SK-N-SH (cell line): ENCODE results near the gene ANK3. TPM values are rescaled to one million over a fixed set of nuclear protein-coding genes. Genes with fewer than 3 reads are reported as not detected.

Source experiments
- CTCF ChIA-PET: fragments of 300-600, 350-600 bp; formaldehyde crosslinking; extraction: SDS; loops from one replicate; lab custom pipeline; 2021; lab: Yijun Ruan, JAX
- POLR2A ChIA-PET: fragments of 350-600 bp; sonication (Branson Sonifier 250); formaldehyde crosslinking; extraction: SDS; loops from one replicate; lab custom pipeline; 2020; ENCODE audit warnings: antibody characterized with exemption, inconsistent platforms; lab: Yijun Ruan, JAX
- DNase-seq: peaks from one replicate; pipeline ENCODE4 v3.0.0; 2012
- H2AFZ ChIP-seq: fragments of 200-600 bp; sonication (generic); 2 replicates; pipeline ENCODE4 v1.8.1; 2016; ENCODE audit warnings: antibody characterized with exemption, mild to moderate bottlenecking, low read depth
- H3F3A ChIP-seq: fragments of 200-600 bp; sonication (generic); replicated peaks from 2 replicates; pipeline ENCODE3; 2016; ENCODE audit warnings: antibody characterized with exemption, mild to moderate bottlenecking; ENCODE audit not compliant: insufficient read depth
- H3K27ac ChIP-seq, 2 experiments: fragments of 200-500 bp in 1 of 2; fragments of 200-600 bp in 1 of 2; sonication (Bioruptor generic) in 1 of 2; sonication (generic), shearing (Covaris generic) in 1 of 2; 2 replicates each; pipeline versions ENCODE4 v1.5.1 to v1.6.1; 2014 to 2016; ENCODE audit warnings: low read depth in 2 of 2, inconsistent platforms in 1 of 2, low read length in 1 of 2, mild to moderate bottlenecking in 1 of 2, mixed read lengths in 1 of 2
- H3K27me3 ChIP-seq: fragments of 200-600 bp; sonication (generic), shearing (Covaris generic); 2 replicates; pipeline ENCODE4 v1.6.1; 2016; ENCODE audit warnings: mixed run types; ENCODE audit not compliant: insufficient read depth
- H3K36me3 ChIP-seq, 2 experiments: fragments of 200-500 bp in 1 of 2; fragments of 200-600 bp in 1 of 2; sonication (Bioruptor generic) in 1 of 2; sonication (generic) in 1 of 2; replicated peaks in 1 of 2; 2 replicates each; pipeline versions ENCODE3 to v1.5.1; 2014 to 2016; ENCODE audit warnings: low read length in 1 of 2, mild to moderate bottlenecking in 1 of 2; ENCODE audit not compliant: insufficient read depth in 2 of 2, control insufficient read depth in 1 of 2
- H3K4me1 ChIP-seq, 2 experiments: fragments of 200-500 bp in 1 of 2; fragments of 200-600 bp in 1 of 2; sonication (Bioruptor generic) in 1 of 2; sonication (generic), shearing (Covaris generic) in 1 of 2; 2 replicates each; pipeline versions ENCODE4 v1.5.1 to v1.6.1; 2014 to 2016; ENCODE audit warnings: low read depth in 1 of 2, low read length in 1 of 2, mixed run types in 1 of 2; ENCODE audit not compliant: insufficient read depth in 2 of 2, control insufficient read depth in 1 of 2
- H3K4me2 ChIP-seq: fragments of 200-600 bp; sonication (generic), shearing (Covaris generic); 2 replicates; pipeline ENCODE4 v1.6.1; 2017; ENCODE audit warnings: mixed run types
- H3K4me3 ChIP-seq, 2 experiments: fragments of 200-500 bp in 1 of 2; fragments of 200-600 bp in 1 of 2; sonication (Bioruptor generic) in 1 of 2; sonication (generic), shearing (Covaris generic) in 1 of 2; 2 replicates each; pipeline versions ENCODE4 v1.5.1 to v1.8.1; 2014 to 2016; ENCODE audit warnings: low read depth in 2 of 2, inconsistent platforms in 1 of 2, low read length in 1 of 2, mild to moderate bottlenecking in 1 of 2, mixed read lengths in 1 of 2, moderate library complexity in 1 of 2
- H3K79me2 ChIP-seq: fragments of 200-600 bp; sonication (generic); 2 replicates; pipeline ENCODE4 v1.8.1; 2017; ENCODE audit warnings: mild to moderate bottlenecking; ENCODE audit not compliant: insufficient read depth
- H3K9ac ChIP-seq: fragments of 200-600 bp; sonication (generic); 2 replicates; pipeline ENCODE4 v1.6.1; 2017; ENCODE audit warnings: mixed run types
- H3K9me2 ChIP-seq: fragments of 200-600 bp; sonication (generic); 2 replicates; pipeline ENCODE4 v1.6.1; 2017; ENCODE audit warnings: mixed run types
- H3K9me3 ChIP-seq: fragments of 200-600 bp; sonication (generic); 2 replicates; pipeline ENCODE4 v1.6.1; 2017; ENCODE audit warnings: mixed run types, mild to moderate bottlenecking, moderate library complexity
- H4K20me1 ChIP-seq: fragments of 200-600 bp; sonication (generic); 2 replicates; pipeline ENCODE4 v1.6.1; 2017; ENCODE audit warnings: mild to moderate bottlenecking, mixed run types; ENCODE audit not compliant: insufficient read depth
- CHD2 ChIP-seq: fragments of 150-350 bp; IDR thresholded peaks from 2 replicates; pipeline ENCODE4 v1.6.1; 2018; ENCODE audit warnings: low read length; ENCODE audit not compliant: partially characterized antibody
- CTCF ChIP-seq: fragments of 200-600 bp; sonication (generic); IDR thresholded peaks from 2 replicates; pipeline ENCODE4 v1.6.1; 2017; ENCODE audit warnings: antibody characterized with exemption, mild to moderate bottlenecking, moderate library complexity
- ELF1 ChIP-seq: IDR thresholded peaks from 2 replicates; pipeline ENCODE4 v1.4.0; 2012
- EZH2phosphoT487 ChIP-seq: fragments of 200-600 bp; sonication (generic); IDR thresholded peaks from 2 replicates; pipeline ENCODE4 v1.6.1; 2017; ENCODE audit warnings: low read depth, mixed run types, mild to moderate bottlenecking, antibody characterized with exemption, moderate library complexity, borderline replicate concordance
- FOSL2 ChIP-seq: IDR thresholded peaks from 2 replicates; pipeline ENCODE4 v1.4.0; 2012; ENCODE audit warnings: low read depth, mild to moderate bottlenecking, moderate library complexity, borderline replicate concordance
- IRF3 ChIP-seq: fragments of 150-350 bp; IDR thresholded peaks from 2 replicates; pipeline ENCODE4 v1.6.1; 2016; ENCODE audit warnings: mild to moderate bottlenecking, low read depth, low read length
- JUND ChIP-seq: IDR thresholded peaks from 2 replicates; pipeline ENCODE4 v1.4.0; 2012
- MAX ChIP-seq: IDR thresholded peaks from 2 replicates; pipeline ENCODE4 v1.4.0; 2012; ENCODE audit warnings: low read depth
- MEF2A ChIP-seq: IDR thresholded peaks from 2 replicates; pipeline ENCODE4 v1.4.0; 2012; ENCODE audit warnings: low read depth, borderline replicate concordance
- MXI1 ChIP-seq: IDR thresholded peaks from 2 replicates; pipeline ENCODE4 v1.6.1; 2012; ENCODE audit warnings: mild to moderate bottlenecking, low read depth, low read length, improper control_type of control experiment
- NFIC ChIP-seq: IDR thresholded peaks from 2 replicates; pipeline ENCODE4 v1.4.0; 2012; ENCODE audit warnings: borderline replicate concordance
- NRF1 ChIP-seq: IDR thresholded peaks from 2 replicates; pipeline ENCODE4 v1.6.1; 2012; ENCODE audit warnings: low read depth, mild to moderate bottlenecking, low read length
- PBX3 ChIP-seq: IDR thresholded peaks from 2 replicates; pipeline ENCODE4; 2012
- POLR2AphosphoS5 ChIP-seq: IDR thresholded peaks from 2 replicates; pipeline ENCODE4 v1.6.1; 2012; ENCODE audit warnings: low read depth, low read length
- RAD21 ChIP-seq: IDR thresholded peaks from 2 replicates; pipeline ENCODE4 v1.6.1; 2012; ENCODE audit warnings: mild to moderate bottlenecking, low read length
- RCOR1 ChIP-seq: fragments of 150-350 bp; IDR thresholded peaks from 2 replicates; pipeline ENCODE4 v1.6.1; 2017; ENCODE audit warnings: antibody characterized with exemption, low read length
- RFX5 ChIP-seq: IDR thresholded peaks from 2 replicates; pipeline ENCODE4 v1.6.1; 2012; ENCODE audit warnings: mild to moderate bottlenecking, improper control_type of control experiment, low read length
- RXRA ChIP-seq: IDR thresholded peaks from 2 replicates; pipeline ENCODE4 v1.4.0; 2012; ENCODE audit warnings: low read depth, mild to moderate bottlenecking, borderline replicate concordance
- SMC3 ChIP-seq: IDR thresholded peaks from 2 replicates; pipeline ENCODE4 v1.6.1; 2012; ENCODE audit warnings: low read depth, low read length, improper control_type of control experiment
- TAF1 ChIP-seq: IDR thresholded peaks from 2 replicates; pipeline ENCODE4 v1.6.1; 2012; ENCODE audit warnings: low read depth, mild to moderate bottlenecking, low read length, moderate library complexity, borderline replicate concordance
- TCF12 ChIP-seq: IDR thresholded peaks from 2 replicates; pipeline ENCODE4 v1.4.0; 2012
- TEAD4 ChIP-seq: IDR thresholded peaks from 2 replicates; pipeline ENCODE4 v1.4.0; 2012; ENCODE audit warnings: mild to moderate bottlenecking, borderline replicate concordance; ENCODE audit not compliant: insufficient read depth
- ZBTB33 ChIP-seq: IDR thresholded peaks from 2 replicates; pipeline ENCODE4 v1.4.0; 2012; ENCODE audit warnings: low read depth, borderline replicate concordance
- polyA plus RNA-seq, 3 experiments: library from polyadenylated mRNA; depleted of rRNA; stranded (reverse); fragments of >200 nt; gene quantifications; 2 replicates each; pipeline ENCODE4 v1.2.3, GENCODE V29; 2012

ANK3 gene
- polyA plus RNA-seq, 1 of the 3 experiments (the other 2 are of a cell fraction): 10.0 TPM

- TF ChIP-seq POLR2AphosphoS5: no peak
- peak; percentile 34 for TF ChIP-seq SMC3
- TF ChIP-seq TEAD4: peak; percentile 72
- TF ChIP-seq NRF1: no peak
- no peak for TF ChIP-seq CHD2
- TF ChIP-seq ELF1: no peak
- no peak for TF ChIP-seq MXI1
- no peak for TF ChIP-seq TCF12
- 0 out of 2 replicates have a peak, but pooled peaks have one; percentile 20 for TF ChIP-seq PBX3
- TF ChIP-seq MEF2A: no peak
- TF ChIP-seq CTCF: peak; percentile 47
- no peak for TF ChIP-seq ZBTB33
- TF ChIP-seq RXRA: no peak
These were observed 341.6 kb downstream of the ANK3 start (continued) for GRCh38 chr10:60048091-60048501.

GRCh38 chr10:60045571-60045970 is 344.1 kb downstream of the ANK3 start:
- Histone ChIP-seq H3K9ac (no peak overlapping the region), H3K9me3 (no peaks in the 10 kb centered on the region), H3F3A (no peaks in the 10 kb centered on the region), H4K20me1 (no peaks in the 10 kb centered on the region), H3K27ac (no peak overlapping the region), H3K4me2 (no peak overlapping the region), H3K36me3 (no peaks in the 10 kb centered on the region), H2AFZ (no peak overlapping the region), H3K79me2 (no peaks in the 10 kb centered on the region), H3K9me2 (no peaks in the 10 kb centered on the region), H3K27me3 (no peaks in the 10 kb centered on the region), H3K4me3 (no peak overlapping the region), H3K4me1 (no peaks in the 10 kb centered on the region)
- ChIA-PET CTCF (no interaction called here), POLR2A (no interaction called here)
- no peak for DNase-seq
- TF ChIP-seq FOSL2: no peak
- TF ChIP-seq TAF1: no peak
- no peak for TF ChIP-seq JUND
- no peak for TF ChIP-seq NFIC
- no peak for TF ChIP-seq RCOR1
- TF ChIP-seq EZH2phosphoT487: no peak
- TF ChIP-seq RXRA: no peak
- TF ChIP-seq RAD21: no peak
- TF ChIP-seq IRF3: no peak
- no peak for TF ChIP-seq PBX3
- TF ChIP-seq SMC3: no peak
- no peak for TF ChIP-seq POLR2AphosphoS5
- TF ChIP-seq MEF2A: no peak
- TF ChIP-seq RFX5: no peak
- no peak for TF ChIP-seq MXI1
- TF ChIP-seq MAX: no peak
- no peak for TF ChIP-seq ELF1
